ENCODE measurements around the gene CTNNA1. TPM values are rescaled to one million over a fixed set of nuclear protein-coding genes. Genes with fewer than 3 reads are reported as not detected.
"Not testable (repeated sequence)": the region's sequence is repeated elsewhere in the genome, so short reads cannot be mapped to it uniquely, and the experiment has no call there.

Gene CTNNA1
- total RNA-seq, 2 donors from 2014 or later: 247 to 288 TPM

GRCh38 chr5:138920181-138920580 lies 167.0 kb downstream of the CTNNA1 start:
- no peak overlapping the region for H3K27ac ChIP-seq
- DNase-seq (ENCODE audit: low spot score): no peak
- H3K4me1 ChIP-seq: peaks cover 0 to 11% of the 10 kb centered on the region in 2 donors
- no peak for TF ChIP-seq CTCF (IDR thresholded peaks at IDR 0.05)
- H3K27me3 ChIP-seq: no peaks in the 10 kb centered on the region
- peaks cover 9% of the 10 kb centered on the region for H3K36me3 ChIP-seq
- no peaks in the 10 kb centered on the region for H3K9me3 ChIP-seq
- no peak overlapping the region for H3K4me3 ChIP-seq

- not testable (repeated sequence) for H3K4me3 ChIP-seq; H3K27me3 ChIP-seq; H3K27ac ChIP-seq; H3K9me3 ChIP-seq; DNase-seq (ENCODE audit: low spot score)
- Histone ChIP-seq H3K4me1 (peaks cover 0 to 11% of the 10 kb centered on the region in 2 donors), H3K36me3 (peaks cover 20% of the 10 kb centered on the region)
Observed at GRCh38 chr5:138921362-138921761, 168.1 kb downstream of the CTNNA1 start.

- DNase-seq (ENCODE audit: low spot score): no peak
- Histone ChIP-seq H3K9me3 (no peaks in the 10 kb centered on the region), H3K27me3 (no peaks in the 10 kb centered on the region), H3K27ac (no peak overlapping the region), H3K36me3 (peaks cover 31% of the 10 kb centered on the region), H3K4me3 (no peak overlapping the region), H3K4me1 (peaks cover 0 to 21% of the 10 kb centered on the region in 2 donors)
- TF ChIP-seq CTCF (IDR thresholded peaks at IDR 0.05): no peak
Observed at GRCh38 chr5:138922494-138922893, 169.3 kb downstream of the CTNNA1 start.

GRCh38 chr5:138925090-138925635 lies 171.9 kb downstream of the CTNNA1 start:
- peaks cover 0 to 40% of the 10 kb centered on the region in 2 donors for H3K4me1 ChIP-seq
- no peak overlapping the region for H3K4me3 ChIP-seq
- no peak for DNase-seq (ENCODE audit: low spot score)
- no peaks in the 10 kb centered on the region for H3K9me3 ChIP-seq
- no peaks in the 10 kb centered on the region for H3K27me3 ChIP-seq
- H3K36me3 ChIP-seq: peaks cover 41% of the 10 kb centered on the region
- no peak for TF ChIP-seq CTCF (IDR thresholded peaks at IDR 0.05)
- H3K27ac ChIP-seq: no peak overlapping the region

- no peak for TF ChIP-seq CTCF (IDR thresholded peaks at IDR 0.05)
- H3K27ac ChIP-seq: peak overlapping the region; percentile 78 to 81
- H3K36me3 ChIP-seq: peaks cover 52% of the 10 kb centered on the region
- H3K4me3 ChIP-seq: no peak overlapping the region
- no peaks in the 10 kb centered on the region for H3K27me3 ChIP-seq
- H3K4me1 ChIP-seq: peaks cover 0 to 41% of the 10 kb centered on the region in 2 donors
- no peak for DNase-seq (ENCODE audit: low spot score)
- no peaks in the 10 kb centered on the region for H3K9me3 ChIP-seq
Observed at GRCh38 chr5:138926257-138926656, 173.0 kb downstream of the CTNNA1 start.

GRCh38 chr5:138926688-138927448 lies 173.6 kb downstream of the CTNNA1 start:
- peak overlapping the region; percentile 78 to 81 for H3K27ac ChIP-seq
- peaks cover 0 to 41% of the 10 kb centered on the region in 2 donors for H3K4me1 ChIP-seq
- no peak for TF ChIP-seq CTCF (IDR thresholded peaks at IDR 0.05)
- H3K9me3 ChIP-seq: no peaks in the 10 kb centered on the region
- peak; percentile 56 for DNase-seq (ENCODE audit: low spot score)
- peaks cover 58% of the 10 kb centered on the region for H3K36me3 ChIP-seq
- H3K4me3 ChIP-seq: no peak overlapping the region
- H3K27me3 ChIP-seq: no peaks in the 10 kb centered on the region
